Lung microvascular endothelial cell (primary cell): ENCODE measurements around the gene FAM177A1. TPM values are rescaled to one million over a fixed set of nuclear protein-coding genes. Genes with fewer than 3 reads are reported as not detected.

Source experiments
- DNase-seq, 2 donors: peaks; one replicate each; pipeline versions ENCODE4 v3.0.0 to v3.0.0-alpha.2; 2010; ENCODE audit warnings: low read depth in 2 of 2
- total RNA-seq: library from RNA; depleted of rRNA; stranded (reverse); fragments of >200 nt; gene quantifications from 2 replicates; pipeline ENCODE4 v1.2.1, GENCODE V29; 2014

The FAM177A1 gene
- total RNA-seq, 1 donor from 2014 or later: 30.6 TPM

GRCh38 chr14:35122696-35123387 is 76.8 kb downstream of the FAM177A1 start:
- DNase-seq: peak; percentile 25 to 65

- DNase-seq: peak in 1 of 2 donors; percentile 1
These were observed 77.3 kb downstream of the FAM177A1 start for GRCh38 chr14:35123388-35123703.

GRCh38 chr14:35124127-35124526 is 78.1 kb downstream of the FAM177A1 start:
- no peak for DNase-seq

Other genes with a start within 250 kb of the FAM177A1 start
- gene BAZ1A, start 170.9 kb upstream of the FAM177A1 start, total RNA-seq: 29.9 and 30.2 TPM in 2 replicates
- gene SRP54, start 63.3 kb upstream of the FAM177A1 start, total RNA-seq: 44.9 and 51.0 TPM in 2 replicates
- 39.2 and 43.7 TPM in 2 replicates for gene PPP2R3C, start 75.7 kb downstream of the FAM177A1 start, total RNA-seq
- gene PRORP, start 76.3 kb downstream of the FAM177A1 start, total RNA-seq: 19.4 and 23.1 TPM in 2 replicates
- 191 and 290 TPM in 2 replicates for gene PSMA6, start 246.1 kb downstream of the FAM177A1 start, total RNA-seq